MV-4-11 (cell line): ENCODE results near the gene MICA.

Source experiments
- DNase-seq: peaks from one replicate; lab custom pipeline; 2025; lab: John Stamatoyannopoulos, UW

MICA gene

DNA sequence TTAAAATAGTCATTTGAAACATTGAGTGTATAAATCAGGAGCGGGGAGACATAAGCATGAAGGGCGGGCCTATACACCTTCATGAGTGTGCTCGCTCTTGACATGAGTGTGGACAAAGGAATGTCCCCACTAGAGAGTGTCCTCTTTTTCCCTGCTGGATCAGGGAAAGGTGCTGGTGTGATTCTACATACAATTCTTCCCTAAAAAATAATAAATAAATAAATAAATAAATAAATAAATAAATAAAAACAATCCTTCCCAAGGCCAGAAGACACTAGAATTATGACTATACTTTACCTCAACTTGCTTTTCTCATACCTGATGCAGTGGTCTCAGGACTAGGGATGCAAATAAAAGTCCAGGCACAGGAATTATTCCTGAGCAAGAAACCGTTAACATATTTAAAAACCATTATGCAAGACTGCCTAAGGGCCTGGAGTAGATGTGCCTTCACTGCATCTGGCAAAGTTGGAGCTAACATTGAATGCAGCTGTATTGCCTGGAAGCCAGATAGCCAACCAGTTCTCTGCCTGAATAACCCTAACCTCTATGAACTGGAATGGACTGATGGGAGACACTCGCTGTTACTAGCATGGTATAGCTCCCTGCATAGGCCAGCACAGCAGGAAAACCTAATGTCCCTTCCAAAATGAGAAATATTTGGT, 57.1 kb downstream of the MICA start:
- DNase-seq, result no peak

- DNase-seq, result no peak
Measured at GRCh38 chr6:31462026-31462963, 58.9 kb downstream of the MICA start.

DNA sequence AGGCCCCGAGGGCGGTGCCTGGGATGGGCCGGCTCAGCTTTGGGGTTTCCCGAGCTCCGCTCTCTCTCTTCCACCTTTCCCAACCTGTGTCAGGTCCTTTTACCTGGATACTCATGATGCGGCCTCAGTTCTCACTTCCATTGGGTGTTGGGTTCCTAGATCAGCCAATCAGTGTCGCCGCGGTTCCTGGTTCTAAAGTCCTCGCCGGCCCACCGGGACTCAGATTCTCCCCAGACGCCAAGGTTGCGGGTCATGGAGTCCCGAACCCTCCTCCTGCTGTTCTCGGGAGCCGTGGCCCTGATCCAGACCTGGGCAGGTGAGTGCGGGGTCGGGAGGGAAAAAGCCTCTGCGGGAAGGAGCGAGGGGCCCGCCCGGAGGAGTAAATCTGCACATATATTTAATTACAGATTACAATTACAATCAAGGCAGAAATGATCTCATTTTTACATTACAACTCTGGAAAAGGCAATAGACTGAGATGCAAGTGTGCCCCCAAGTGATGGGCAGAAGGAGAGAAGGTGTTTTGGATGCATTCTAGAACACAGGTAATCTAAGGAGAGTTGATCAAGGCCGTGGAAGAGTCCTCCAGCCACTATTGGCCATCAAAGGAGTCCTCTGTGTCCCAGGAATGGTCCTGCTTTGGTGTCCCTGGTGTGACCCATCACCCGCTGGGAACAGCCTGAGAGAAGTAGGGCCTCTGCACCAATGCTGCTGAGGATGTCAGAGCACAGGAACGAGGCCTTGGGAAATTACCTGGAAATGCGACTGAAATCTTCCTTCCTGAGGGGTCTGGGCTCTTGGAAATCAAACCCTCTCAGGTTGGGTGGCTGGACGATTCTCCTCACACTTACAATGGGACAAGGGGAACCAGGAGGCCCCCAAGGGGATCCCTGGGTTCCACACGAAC, 59.8 kb downstream of the MICA start:
- DNase-seq, result no peak

DNA sequence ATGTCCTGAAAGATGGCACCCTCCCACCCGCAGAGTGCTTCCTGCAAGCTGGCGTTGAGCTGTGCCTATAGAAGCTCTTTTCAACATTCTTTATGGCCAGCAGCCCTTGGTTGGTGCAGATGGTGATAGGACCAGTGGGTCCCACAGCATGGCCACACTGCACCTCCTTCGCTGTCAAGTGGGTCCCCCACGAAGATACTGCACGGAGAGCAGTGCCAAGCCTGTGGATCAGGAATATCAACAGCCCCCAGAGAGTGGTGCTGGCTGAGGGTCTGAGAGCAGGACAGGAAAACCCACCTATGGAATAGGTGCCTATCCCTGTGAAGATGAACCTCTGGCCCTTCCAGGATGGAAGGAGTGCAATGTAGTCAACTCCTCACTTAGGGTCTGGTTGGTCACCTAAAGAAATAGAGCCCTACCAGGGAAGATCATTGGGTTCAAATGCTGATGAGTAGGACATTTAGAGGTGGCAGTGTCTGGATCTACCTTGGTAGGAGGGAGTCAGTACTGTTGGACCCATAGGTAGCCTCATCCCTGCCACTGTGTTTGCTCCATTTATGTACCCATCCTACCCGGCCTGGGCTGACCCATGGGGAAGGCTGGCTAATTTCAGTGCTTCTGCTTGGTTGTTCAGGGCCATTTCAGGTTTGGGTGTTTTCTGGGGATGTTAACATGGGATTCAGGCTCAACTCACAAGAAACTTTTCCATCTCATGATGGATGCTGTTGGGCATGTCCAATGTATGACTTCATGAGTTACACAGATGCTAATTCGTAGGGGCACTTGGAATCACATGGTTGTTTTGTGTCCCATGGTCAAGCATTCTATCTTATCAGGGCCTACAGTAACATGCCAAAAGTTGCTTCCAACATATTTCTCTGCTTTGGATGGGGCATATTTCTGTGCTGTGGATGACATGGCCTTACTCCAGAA, 61.1 kb downstream of the MICA start:
- DNase-seq, result no peak
